ENCODE results near the gene FARP1.

The FARP1 gene

GRCh38 chr13:98190889-98191444 lies 48.1 kb downstream of the FARP1 start:
- TF ChIP-seq, protein P1, sequence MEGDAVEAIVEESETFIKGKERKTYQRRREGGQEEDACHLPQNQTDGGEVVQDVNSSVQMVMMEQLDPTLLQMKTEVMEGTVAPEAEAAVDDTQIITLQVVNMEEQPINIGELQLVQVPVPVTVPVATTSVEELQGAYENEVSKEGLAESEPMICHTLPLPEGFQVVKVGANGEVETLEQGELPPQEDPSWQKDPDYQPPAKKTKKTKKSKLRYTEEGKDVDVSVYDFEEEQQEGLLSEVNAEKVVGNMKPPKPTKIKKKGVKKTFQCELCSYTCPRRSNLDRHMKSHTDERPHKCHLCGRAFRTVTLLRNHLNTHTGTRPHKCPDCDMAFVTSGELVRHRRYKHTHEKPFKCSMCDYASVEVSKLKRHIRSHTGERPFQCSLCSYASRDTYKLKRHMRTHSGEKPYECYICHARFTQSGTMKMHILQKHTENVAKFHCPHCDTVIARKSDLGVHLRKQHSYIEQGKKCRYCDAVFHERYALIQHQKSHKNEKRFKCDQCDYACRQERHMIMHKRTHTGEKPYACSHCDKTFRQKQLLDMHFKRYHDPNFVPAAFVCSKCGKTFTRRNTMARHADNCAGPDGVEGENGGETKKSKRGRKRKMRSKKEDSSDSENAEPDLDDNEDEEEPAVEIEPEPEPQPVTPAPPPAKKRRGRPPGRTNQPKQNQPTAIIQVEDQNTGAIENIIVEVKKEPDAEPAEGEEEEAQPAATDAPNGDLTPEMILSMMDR (IDR thresholded peaks at IDR 0.05; ENCODE audit: insufficient read depth, missing control alignments), result no peak
- DNase-seq (ENCODE audit: insufficient read length, low spot score) (no peak), FAIRE-seq (no peak)

GRCh38 chr13:98192008-98192407 lies 49.1 kb downstream of the FARP1 start:
- TF ChIP-seq, protein P1 (IDR thresholded peaks at IDR 0.05; ENCODE audit: insufficient read depth, missing control alignments), result no peak
- FAIRE-seq (no peak), DNase-seq (ENCODE audit: insufficient read length, low spot score) (no peak)

DNA sequence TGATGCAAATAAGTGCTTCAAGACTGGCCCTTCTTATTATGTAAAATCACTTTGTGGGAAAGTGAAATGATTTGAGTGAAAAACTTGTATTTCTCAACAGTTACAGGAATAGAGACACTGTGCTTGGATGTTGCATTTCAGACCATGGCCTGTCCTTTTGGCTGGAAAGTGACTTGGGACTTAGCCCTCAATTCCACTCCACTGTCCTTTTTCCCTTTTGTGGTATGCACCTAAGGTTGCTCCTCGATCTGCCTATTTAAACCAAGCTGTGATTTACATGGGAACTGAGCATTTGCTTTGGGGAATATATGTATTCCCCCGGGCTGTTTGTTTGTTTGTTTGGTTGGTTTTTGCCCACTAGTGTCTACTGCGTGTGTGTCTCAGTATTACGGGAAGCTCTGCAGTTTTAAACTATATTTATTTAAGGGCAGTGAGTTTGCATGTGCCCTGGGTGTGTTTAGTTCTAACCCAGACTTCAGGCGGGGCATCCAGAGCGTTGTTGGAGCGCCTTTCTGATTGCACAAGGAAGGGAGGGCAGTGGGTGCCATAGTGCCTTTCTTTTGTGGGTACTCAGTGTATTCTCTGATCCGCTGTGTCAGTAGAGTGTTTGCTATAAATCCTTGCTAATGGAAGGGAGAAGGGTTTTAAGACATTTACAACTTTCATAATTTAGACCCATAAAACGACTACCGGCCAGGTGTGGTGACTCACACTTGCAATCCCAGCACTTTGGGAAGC lies 52.3 kb downstream of the FARP1 start:
- DNase-seq (ENCODE audit: insufficient read length, low spot score), result no peak
- FAIRE-seq, result no peak
- TF ChIP-seq, protein P1 (IDR thresholded peaks at IDR 0.05; ENCODE audit: insufficient read depth, missing control alignments), result no peak

DNA sequence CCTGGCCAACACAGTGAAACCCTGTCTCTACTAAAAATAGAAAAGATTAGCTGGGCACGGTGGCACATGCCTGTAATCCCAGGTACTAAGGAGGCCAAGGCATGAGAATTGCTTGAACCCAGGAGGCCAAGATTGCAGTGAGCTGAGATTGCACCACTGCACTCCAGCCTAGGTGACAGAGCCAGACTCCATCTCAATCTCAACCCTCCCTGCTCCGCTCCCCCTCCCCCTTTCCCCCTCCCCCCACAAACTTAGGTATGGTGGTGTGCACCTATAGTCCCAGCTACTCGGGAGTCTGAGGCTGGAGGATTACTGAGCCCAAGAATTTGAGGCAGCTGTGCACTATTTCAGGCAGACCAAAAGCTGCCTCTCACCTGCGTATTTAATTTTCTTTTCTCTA lies 55.8 kb downstream of the FARP1 start:
- TF ChIP-seq, protein P1 (IDR thresholded peaks at IDR 0.05; ENCODE audit: insufficient read depth, missing control alignments), result no peak
- no peak for FAIRE-seq
- no peak for DNase-seq (ENCODE audit: insufficient read length, low spot score)

GRCh38 chr13:98199480-98199879 lies 56.6 kb downstream of the FARP1 start:
- DNase-seq (ENCODE audit: insufficient read length, low spot score) (no peak), FAIRE-seq (no peak)
- TF ChIP-seq, protein P1 (IDR thresholded peaks at IDR 0.05; ENCODE audit: insufficient read depth, missing control alignments), result no peak

GRCh38 chr13:98200211-98200878 lies 57.5 kb downstream of the FARP1 start:
- FAIRE-seq (no peak), DNase-seq (ENCODE audit: insufficient read length, low spot score) (no peak)
- TF ChIP-seq, protein P1 (IDR thresholded peaks at IDR 0.05; ENCODE audit: insufficient read depth, missing control alignments), result no peak

DNA sequence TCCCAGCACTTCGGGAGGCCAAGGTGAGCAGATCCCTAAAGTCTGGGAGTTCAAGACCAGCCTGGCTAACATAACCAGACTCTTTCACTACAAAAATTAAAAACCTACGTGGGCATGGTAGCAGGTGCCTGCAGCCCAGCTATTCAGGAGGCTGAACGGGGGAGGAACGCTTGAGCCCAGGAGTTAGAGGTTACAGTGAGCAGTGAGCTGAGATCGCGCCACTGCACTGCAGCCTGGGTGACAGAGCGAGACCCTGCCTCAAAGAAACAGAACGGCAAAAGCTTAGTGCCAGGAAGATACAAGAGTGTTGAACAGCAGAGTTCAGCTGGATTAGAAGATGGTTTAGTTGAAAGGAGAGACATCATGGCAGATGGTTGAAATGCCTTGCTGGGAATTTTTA lies 58.3 kb downstream of the FARP1 start:
- FAIRE-seq, result no peak
- TF ChIP-seq, protein P1 (IDR thresholded peaks at IDR 0.05; ENCODE audit: insufficient read depth, missing control alignments), result no peak
- no peak for DNase-seq (ENCODE audit: insufficient read length, low spot score)
